Smooth muscle cell (in vitro differentiated cells): ENCODE measurements around the gene FUNDC2. TPM values are rescaled to one million over a fixed set of nuclear protein-coding genes. Genes with fewer than 3 reads are reported as not detected.

ENCODE experiments used
- DNase-seq: peaks from one replicate; lab custom pipeline; 2025; ENCODE audit not compliant: unreplicated experiment; lab: John Stamatoyannopoulos, UW
- H2AFZ ChIP-seq: fragments of 200-600 bp; sonication (generic); 2 replicates; pipeline ENCODE4 v1.6.0; 2016; ENCODE audit warnings: antibody characterized with exemption, low read depth, mild to moderate bottlenecking
- H3F3A ChIP-seq: fragments of 200-600 bp; sonication (generic); 2 replicates; pipeline ENCODE4 v1.6.0; 2017; ENCODE audit warnings: antibody characterized with exemption, low read depth
- H3K27ac ChIP-seq: fragments of 200-600 bp; sonication (generic); 2 replicates; pipeline ENCODE4 v1.5.1; 2016; ENCODE audit warnings: low read depth, mild to moderate bottlenecking
- H3K27me3 ChIP-seq: fragments of 200-600 bp; sonication (generic); 2 replicates; pipeline ENCODE4 v1.6.1; 2016; ENCODE audit warnings: low read depth, mild to moderate bottlenecking
- H3K36me3 ChIP-seq: fragments of 200-600 bp; sonication (generic); 2 replicates; pipeline ENCODE4 v1.5.1; 2016; ENCODE audit warnings: low read depth
- H3K4me1 ChIP-seq: fragments of 200-600 bp; sonication (generic); 2 replicates; pipeline ENCODE4 v1.5.1; 2016; ENCODE audit warnings: low read depth
- H3K4me2 ChIP-seq: fragments of 200-600 bp; sonication (generic); 2 replicates; pipeline ENCODE4 v1.6.0; 2016; ENCODE audit warnings: mild to moderate bottlenecking
- H3K4me3 ChIP-seq: fragments of 200-600 bp; sonication (generic); 2 replicates; pipeline ENCODE4 v1.5.1; 2016; ENCODE audit warnings: mild to moderate bottlenecking
- H3K79me2 ChIP-seq: fragments of 200-600 bp; sonication (generic); 2 replicates; pipeline ENCODE4 v1.6.0; 2016; ENCODE audit warnings: low read depth, mild to moderate bottlenecking
- H3K9ac ChIP-seq: fragments of 200-600 bp; sonication (generic); 2 replicates; pipeline ENCODE4 v1.6.0; 2016; ENCODE audit warnings: low read depth
- H3K9me3 ChIP-seq: fragments of 200-600 bp; sonication (generic); replicated peaks from 2 replicates; pipeline ENCODE4 v1.5.1; 2016; ENCODE audit warnings: low read depth
- H4K20me1 ChIP-seq: fragments of 200-600 bp; sonication (generic); 2 replicates; pipeline ENCODE4 v1.6.0; 2016; ENCODE audit warnings: low read depth
- CTCF ChIP-seq: fragments of 200-600 bp; sonication (generic); IDR thresholded peaks from 2 replicates; pipeline ENCODE4 v1.5.1; 2017; ENCODE audit warnings: borderline replicate concordance, mild to moderate bottlenecking, antibody characterized with exemption; ENCODE audit not compliant: insufficient read depth, poor library complexity, severe bottlenecking
- WGBS: methylation state at CpG from one replicate; pipeline ENCODE4 v1.1.7; 2016; ENCODE audit warnings: low lambda C conversion rate; 5-methylcytosine and 5-hydroxymethylcytosine counted together
- polyA plus RNA-seq: library from polyadenylated mRNA; unstranded; fragments of >200 nt; fragmentation: Nextera tagmentation; extraction: Ambion mirVana; gene quantifications from 2 replicates; pipeline ENCODE4 v1.2.1, GENCODE V29; 2016
- total RNA-seq: library from RNA; depleted of rRNA; stranded (reverse); fragments of >200 nt; gene quantifications from 2 replicates; pipeline ENCODE4 v1.2.3, GENCODE V29; 2014

FUNDC2 gene
- 38.3 and 52.3 TPM in 2 replicates for total RNA-seq
- 98.2 and 103 TPM in 2 replicates for polyA plus RNA-seq

GRCh38 chrX:155026727-155027508, at the start of gene FUNDC2:
FUNDC2 (plus strand) TSS chrX:155026844; CDS start chrX:155026939, 95 bp downstream.
- Histone ChIP-seq H3K4me1 (no peaks in the 10 kb centered on the region), H3K4me3 (peak within 1 kb of the TSS; percentile 71), H3K4me2 (peak within 1 kb of the TSS; percentile 90), H3K79me2 (peaks cover 8% of the 10 kb centered on the region), H4K20me1 (no peaks in the 10 kb centered on the region), H3K27me3 (no peaks in the 10 kb centered on the region), H3K36me3 (no peaks in the 10 kb centered on the region), H2AFZ (peak within 1 kb of the TSS; percentile 35), H3K27ac (peak within 1 kb of the TSS; percentile 99), H3F3A (peaks cover 3% of the 10 kb centered on the region), H3K9ac (peak within 1 kb of the TSS; percentile 95), H3K9me3 (no peaks in the 10 kb centered on the region)
- WGBS: 59% methylated on average over 49 of the region's 82 CpGs
- no peak for TF ChIP-seq CTCF
- DNase-seq: peak; percentile 61

- WGBS: 73% methylated on average over 4 of the region's 4 CpGs
- H3K4me1 ChIP-seq: no peaks in the 10 kb centered on the region
- DNase-seq: no peak
Observed at GRCh38 chrX:154979629-154980028, 47.0 kb upstream of the FUNDC2 start.

GRCh38 chrX:154980330-154981115, 46.1 kb upstream of the FUNDC2 start:
- Histone ChIP-seq H3K4me3 (peak overlapping the region; percentile 43), H3K9ac (no peak overlapping the region), H3K9me3 (no peaks in the 10 kb centered on the region), H3K4me2 (peak overlapping the region; percentile 82), H4K20me1 (no peaks in the 10 kb centered on the region), H3F3A (no peaks in the 10 kb centered on the region), H2AFZ (peak overlapping the region; percentile 65), H3K36me3 (no peaks in the 10 kb centered on the region), H3K4me1 (no peaks in the 10 kb centered on the region), H3K79me2 (no peaks in the 10 kb centered on the region), H3K27me3 (no peaks in the 10 kb centered on the region), H3K27ac (no peak overlapping the region)
- DNase-seq: peak; percentile 2
- TF ChIP-seq CTCF: peak; percentile 59
- 33% methylated on average over 11 of the region's 11 CpGs for WGBS

More at GRCh38 chrX:154979629-154980028, 47.0 kb upstream of the FUNDC2 start:
- no peak for TF ChIP-seq CTCF
- Histone ChIP-seq H3K36me3 (no peaks in the 10 kb centered on the region), H3K27ac (no peak overlapping the region), H2AFZ (no peak overlapping the region), H3F3A (no peaks in the 10 kb centered on the region), H3K79me2 (no peaks in the 10 kb centered on the region), H3K4me2 (no peak overlapping the region), H3K27me3 (no peaks in the 10 kb centered on the region), H3K9me3 (no peaks in the 10 kb centered on the region), H4K20me1 (no peaks in the 10 kb centered on the region), H3K4me3 (no peak overlapping the region), H3K9ac (no peak overlapping the region)
